B cell (primary cell): Measurements from ENCODE around the gene ASCL2. TPM values are rescaled to one million over a fixed set of nuclear protein-coding genes. Genes with fewer than 3 reads are reported as not detected.

ENCODE experiments used
- ATAC-seq: fragments of 200-7000 bp; cut with Tn5 transposase; one replicate; pipeline ENCODE4 v1.10.0; 2021; ENCODE audit warnings: low read depth, mild to moderate bottlenecking, moderate number of reproducible peaks, moderate library complexity
- CTCF ChIA-PET: fragments of 350-600 bp; sonication (Branson Sonifier 250); formaldehyde crosslinking; loops from one replicate; lab custom pipeline; 2021; ENCODE audit warnings: antibody characterized with exemption, inconsistent platforms; lab: Charles Lee
- POLR2A ChIA-PET: fragments of 350-600 bp; sonication (Branson Sonifier 250); formaldehyde crosslinking; loops from one replicate; lab custom pipeline; 2021; ENCODE audit warnings: antibody characterized with exemption; lab: Charles Lee
- DNase-seq: peaks from one replicate; pipeline ENCODE4 v3.0.0; 2013
- H2AFZ ChIP-seq: 2 replicates; pipeline ENCODE4 v1.6.1; 2012; ENCODE audit warnings: mild to moderate bottlenecking, low read depth, low read length; ENCODE audit not compliant: insufficient read depth, poor library complexity, severe bottlenecking
- H3K27ac ChIP-seq, 2 donors: 1 replicate in 1 of 2; 2 replicates in 1 of 2; pipeline ENCODE4 v1.5.1; 2012 to 2013; ENCODE audit warnings: low read length in 2 of 2, mild to moderate bottlenecking in 2 of 2, moderate library complexity in 1 of 2
- H3K27me3 ChIP-seq, 4 experiments: fragments of 200-600 bp in 1 of 4; sonication (generic) in 1 of 4; replicated peaks in 1 of 4; 1 replicate in 2 of 4; 2 replicates in 2 of 4; pipeline versions ENCODE4 v1.6.1 to v1.7.0; 2013 to 2016; ENCODE audit warnings: low read length in 3 of 4, mild to moderate bottlenecking in 2 of 4, mixed read lengths in 1 of 4, moderate library complexity in 1 of 4; ENCODE audit not compliant: insufficient read depth in 4 of 4, control insufficient read depth in 3 of 4; ENCODE audit errors: control extremely low read depth in 1 of 4
- H3K36me3 ChIP-seq, 2 experiments: replicated peaks in 1 of 2; 1 replicate in 1 of 2; 2 replicates in 1 of 2; pipeline versions ENCODE4 v1.6.1 to v1.7.1; 2013; ENCODE audit warnings: low read length in 1 of 2; ENCODE audit not compliant: insufficient read depth in 2 of 2, control insufficient read depth in 1 of 2; ENCODE audit errors: control extremely low read depth in 1 of 2, extremely low read depth in 1 of 2
- H3K4me1 ChIP-seq, 2 donors: fragments of 200-600 bp in 1 of 2; sonication (generic) in 1 of 2; 1 replicate in 1 of 2; 2 replicates in 1 of 2; pipeline versions ENCODE4 v1.5.1 to v1.6.1; 2013 to 2017; ENCODE audit warnings: low read length in 2 of 2; ENCODE audit not compliant: control insufficient read depth in 2 of 2, insufficient read depth in 2 of 2
- H3K4me2 ChIP-seq: replicated peaks from 2 replicates; pipeline ENCODE3; 2012; ENCODE audit warnings: mild to moderate bottlenecking, low read depth, low read length; ENCODE audit not compliant: poor library complexity, severe bottlenecking
- H3K4me3 ChIP-seq, 5 experiments: fragments of 200-600 bp in 1 of 5; sonication (generic) in 1 of 5; 1 replicate in 3 of 5; 2 replicates in 2 of 5; pipeline versions ENCODE4 v1.5.1 to v1.7.0; 2011 to 2016; ENCODE audit warnings: low read length in 4 of 5, mild to moderate bottlenecking in 4 of 5, low read depth in 2 of 5, control low read depth in 1 of 5, moderate library complexity in 1 of 5; ENCODE audit not compliant: insufficient read depth in 1 of 5; ENCODE audit errors: control extremely low read depth in 1 of 5, extremely low read depth in 1 of 5
- H3K79me2 ChIP-seq: fragments of 200-600 bp; sonication (generic); one replicate; pipeline ENCODE4 v1.6.0; 2016; ENCODE audit warnings: low read length; ENCODE audit not compliant: control insufficient read depth, insufficient read depth
- H3K9ac ChIP-seq: fragments of 200-600 bp; sonication (generic); 2 replicates; pipeline ENCODE4 v1.6.1; 2017; ENCODE audit warnings: mild to moderate bottlenecking, low read length, moderate library complexity
- H3K9me3 ChIP-seq, 3 donors: one replicate each; pipeline versions ENCODE4 v1.6.1 to v1.7.1; 2013; ENCODE audit warnings: low read length in 2 of 3; ENCODE audit not compliant: control insufficient read depth in 2 of 3, insufficient read depth in 1 of 3; ENCODE audit errors: control extremely low read depth in 1 of 3
- H4K20me1 ChIP-seq: 2 replicates; pipeline ENCODE4 v1.6.0; 2012; ENCODE audit warnings: mild to moderate bottlenecking, low read length; ENCODE audit not compliant: insufficient read depth, control insufficient read depth, poor library complexity, severe bottlenecking
- H3K27ac Mint-ChIP-seq: one replicate; pipeline ENCODE4 v1.8.0; 2021; ENCODE audit warnings: mixed read lengths
- H3K27me3 Mint-ChIP-seq: one replicate; pipeline ENCODE4 v1.8.0; 2021; ENCODE audit warnings: mixed read lengths
- H3K4me1 Mint-ChIP-seq: one replicate; pipeline ENCODE4 v1.8.0; 2021; ENCODE audit warnings: mixed read lengths
- H3K4me3 Mint-ChIP-seq: one replicate; pipeline ENCODE4 v1.8.0; 2021; ENCODE audit warnings: mixed read lengths
- H3K9me3 Mint-ChIP-seq: one replicate; pipeline ENCODE4 v1.8.0; 2022; ENCODE audit warnings: mixed read lengths; ENCODE audit not compliant: insufficient read depth
- EZH2 ChIP-seq: IDR thresholded peaks from 2 replicates; pipeline ENCODE4 v1.6.1; 2012; ENCODE audit warnings: borderline replicate concordance, low read depth, mild to moderate bottlenecking, moderate library complexity, low read length; ENCODE audit not compliant: insufficient read depth, poor library complexity, severe bottlenecking
- WGBS: methylation state at CpG from one replicate; pipeline ENCODE4 v1.1.5; 2013; ENCODE audit warnings: missing lambda C conversion rate; ENCODE audit not compliant: insufficient coverage; 5-methylcytosine and 5-hydroxymethylcytosine counted together
- intact Hi-C: fragments of 100-400 bp; cut with micrococcal nuclease; formaldehyde crosslinking; loops from one replicate; pipeline ENCODE4 v1.10.0; 2022
- polyA plus RNA-seq: library from polyadenylated mRNA; depleted of rRNA; stranded (reverse); fragments of >200 nt; gene quantifications from 2 replicates; pipeline ENCODE4 v1.2.3, GENCODE V29; 2012
- total RNA-seq, 2 donors: library from RNA; stranded (reverse); fragments of 120-200 nt in 1 of 2; gene quantifications; 1 replicate in 1 of 2; 2 replicates in 1 of 2; pipeline versions ENCODE4 v1.2.3 to v1.2.4, GENCODE V29; 2013 to 2022
- TF ChIP-seq, protein P1 (sequence below): fragments of 200-600 bp; IDR thresholded peaks from one replicate; pipeline ENCODE4 v1.8.0; 2022; ENCODE audit warnings: antibody characterized with exemption, mild to moderate bottlenecking

The ASCL2 gene
- total and polyA plus RNA-seq, 2 donors (not counting 1 experiment from before 2014, with no cell fraction given), result 2.1 to 2.2 TPM

DNA sequence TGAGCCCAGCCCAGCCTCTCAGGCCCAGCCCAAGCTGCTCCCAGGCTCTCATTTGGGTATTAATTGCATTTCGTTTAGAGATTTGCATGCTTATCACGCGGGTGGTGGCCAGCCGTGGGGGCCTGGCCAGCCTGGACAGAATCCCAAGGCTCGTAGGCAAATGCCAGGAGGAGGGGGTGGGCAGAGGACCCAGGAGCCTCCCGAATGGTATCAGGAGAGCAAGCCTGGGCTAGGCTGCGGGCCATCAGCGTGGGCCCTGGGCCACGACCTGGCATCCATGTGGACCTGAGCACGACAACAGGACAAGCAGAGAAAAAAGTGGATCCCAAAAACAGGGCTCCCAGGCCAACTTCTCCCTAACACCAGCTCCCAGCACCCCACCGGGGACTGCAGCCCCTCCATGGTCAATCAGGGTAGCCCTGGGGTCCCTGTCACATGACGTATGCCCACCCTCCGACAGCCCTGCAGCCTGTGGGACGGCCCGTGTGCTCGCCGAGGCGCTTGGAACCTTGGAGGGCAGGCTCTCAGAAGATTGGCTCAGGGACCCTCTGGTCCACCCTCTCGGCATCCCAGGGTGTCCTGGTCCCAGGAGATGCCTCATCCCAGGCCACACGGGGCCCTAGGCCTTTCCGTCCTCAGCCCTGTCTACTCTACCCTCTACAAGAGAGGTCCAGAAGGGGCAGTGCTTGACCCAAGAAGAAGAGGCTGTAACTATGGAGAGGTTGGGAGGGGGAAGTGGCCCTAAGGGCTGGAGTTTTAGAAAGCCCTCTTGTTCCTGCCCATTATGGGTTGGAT, 8.8 kb downstream of the ASCL2 start:
- no peak for DNase-seq
- Mint-ChIP-seq H3K27ac (no peak overlapping the region), H3K9me3 (no peaks in the 10 kb centered on the region), H3K27me3 (no peaks in the 10 kb centered on the region), H3K4me3 (no peak overlapping the region), H3K4me1 (peaks cover 17% of the 10 kb centered on the region)
- no peak for ATAC-seq
- H2AFZ ChIP-seq, result no peak overlapping the region
- 92% methylated on average over 19 of the region's 21 CpGs for WGBS
- no peak overlapping the region for H3K27ac ChIP-seq
- ChIA-PET CTCF (interaction anchor here (1.1 kb wide), 1 partner anchor 44 kb away, joined by 3 read pairs; no protein-coding TSS in a partner anchor), POLR2A (interaction anchor here (0.6 kb wide), 1 partner anchor 44 kb away, joined by 5 read pairs; no protein-coding TSS in a partner anchor)
- H3K4me3 ChIP-seq, result no peak overlapping the region
- no peaks in the 10 kb centered on the region for H4K20me1 ChIP-seq
- peaks cover 0 to 1% (median 0%) of the 10 kb centered on the region in 3 donors for H3K9me3 ChIP-seq
- TF ChIP-seq EZH2, result no peak
- TF ChIP-seq, protein P1, sequence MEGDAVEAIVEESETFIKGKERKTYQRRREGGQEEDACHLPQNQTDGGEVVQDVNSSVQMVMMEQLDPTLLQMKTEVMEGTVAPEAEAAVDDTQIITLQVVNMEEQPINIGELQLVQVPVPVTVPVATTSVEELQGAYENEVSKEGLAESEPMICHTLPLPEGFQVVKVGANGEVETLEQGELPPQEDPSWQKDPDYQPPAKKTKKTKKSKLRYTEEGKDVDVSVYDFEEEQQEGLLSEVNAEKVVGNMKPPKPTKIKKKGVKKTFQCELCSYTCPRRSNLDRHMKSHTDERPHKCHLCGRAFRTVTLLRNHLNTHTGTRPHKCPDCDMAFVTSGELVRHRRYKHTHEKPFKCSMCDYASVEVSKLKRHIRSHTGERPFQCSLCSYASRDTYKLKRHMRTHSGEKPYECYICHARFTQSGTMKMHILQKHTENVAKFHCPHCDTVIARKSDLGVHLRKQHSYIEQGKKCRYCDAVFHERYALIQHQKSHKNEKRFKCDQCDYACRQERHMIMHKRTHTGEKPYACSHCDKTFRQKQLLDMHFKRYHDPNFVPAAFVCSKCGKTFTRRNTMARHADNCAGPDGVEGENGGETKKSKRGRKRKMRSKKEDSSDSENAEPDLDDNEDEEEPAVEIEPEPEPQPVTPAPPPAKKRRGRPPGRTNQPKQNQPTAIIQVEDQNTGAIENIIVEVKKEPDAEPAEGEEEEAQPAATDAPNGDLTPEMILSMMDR, result no peak
- peaks cover 16% of the 10 kb centered on the region in 2 donors for H3K4me1 ChIP-seq
- no peak overlapping the region for H3K9ac ChIP-seq
- no peaks in the 10 kb centered on the region for H3K79me2 ChIP-seq
- H3K36me3 ChIP-seq, result no peaks in the 10 kb centered on the region
- no peak overlapping the region for H3K4me2 ChIP-seq
- no peaks in the 10 kb centered on the region for H3K27me3 ChIP-seq
- intact Hi-C loops, result no loop called here
